GM21423 (cell line): ENCODE data around the gene NFATC2IP.

Source experiments
- ATAC-seq: cut with Tn5 transposase; IDR thresholded peaks from one replicate; pipeline ENCODE4 v1.9.1; 2021; ENCODE audit warnings: mild to moderate bottlenecking, moderate library complexity; ENCODE audit not compliant: unreplicated experiment

NFATC2IP gene

DNA sequence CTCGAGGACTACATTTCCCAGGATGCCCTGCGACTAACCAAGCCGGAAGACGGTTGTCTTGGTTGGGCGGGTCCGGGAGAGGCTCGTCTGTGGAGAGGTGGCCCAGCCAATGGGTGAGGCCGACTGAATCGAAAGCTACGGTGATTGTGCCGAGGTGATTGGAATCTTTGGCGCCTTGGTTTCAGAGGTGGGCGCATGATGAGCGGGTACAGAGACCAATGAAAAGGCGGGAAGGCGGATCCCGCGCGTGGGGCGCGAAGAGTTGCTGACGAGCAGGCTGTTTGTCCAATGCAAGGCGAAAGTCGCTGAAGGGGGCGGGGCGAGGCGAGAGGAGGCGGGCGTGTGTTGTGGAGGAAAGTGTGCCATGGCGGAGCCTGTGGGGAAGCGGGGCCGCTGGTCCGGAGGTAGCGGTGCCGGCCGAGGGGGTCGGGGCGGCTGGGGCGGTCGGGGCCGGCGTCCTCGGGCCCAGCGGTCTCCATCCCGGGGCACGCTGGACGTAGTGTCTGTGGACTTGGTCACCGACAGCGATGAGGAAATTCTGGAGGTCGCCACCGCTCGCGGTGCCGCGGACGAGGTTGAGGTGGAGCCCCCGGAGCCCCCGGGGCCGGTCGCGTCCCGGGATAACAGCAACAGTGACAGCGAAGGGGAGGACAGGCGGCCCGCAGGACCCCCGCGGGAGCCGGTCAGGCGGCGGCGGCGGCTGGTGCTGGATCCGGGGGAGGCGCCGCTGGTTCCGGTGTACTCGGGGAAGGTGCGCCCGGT, at the start of gene NFATC2IP:
Gene NFATC2IP (plus strand): TSS at position 290 of the 762 bp plus-strand sequence. CDS start 75 bp downstream, at position 365.
- peak; percentile 91 for ATAC-seq

DNA sequence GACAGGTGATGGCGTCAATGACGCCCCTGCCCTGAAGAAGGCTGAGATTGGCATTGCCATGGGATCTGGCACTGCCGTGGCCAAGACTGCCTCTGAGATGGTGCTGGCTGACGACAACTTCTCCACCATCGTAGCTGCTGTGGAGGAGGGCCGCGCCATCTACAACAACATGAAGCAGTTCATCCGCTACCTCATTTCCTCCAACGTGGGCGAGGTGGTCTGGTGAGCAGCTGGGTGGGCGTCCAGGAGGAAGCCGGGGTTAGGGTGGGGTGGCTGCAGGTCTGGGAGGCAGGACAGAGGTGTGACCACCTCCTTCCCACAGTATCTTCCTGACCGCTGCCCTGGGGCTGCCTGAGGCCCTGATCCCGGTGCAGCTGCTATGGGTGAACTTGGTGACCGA, 48.9 kb upstream of the NFATC2IP start:
- no peak for ATAC-seq

DNA sequence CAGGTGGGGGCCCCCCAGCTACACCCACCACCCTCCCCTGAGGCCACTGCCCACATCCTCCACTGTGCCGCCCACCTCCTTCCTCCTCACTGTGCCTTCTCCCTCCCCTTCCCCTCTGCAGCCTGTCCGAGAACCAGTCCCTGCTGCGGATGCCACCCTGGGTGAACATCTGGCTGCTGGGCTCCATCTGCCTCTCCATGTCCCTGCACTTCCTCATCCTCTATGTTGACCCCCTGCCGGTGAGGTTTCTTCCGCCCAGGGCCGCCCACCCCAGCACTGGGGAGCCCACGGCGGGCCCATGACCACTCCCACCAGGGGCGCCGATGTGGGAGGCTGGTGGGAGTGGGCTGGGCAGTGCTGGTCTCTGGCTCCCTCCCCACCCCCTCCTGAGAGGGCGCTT, 47.8 kb upstream of the NFATC2IP start:
- no peak for ATAC-seq

DNA sequence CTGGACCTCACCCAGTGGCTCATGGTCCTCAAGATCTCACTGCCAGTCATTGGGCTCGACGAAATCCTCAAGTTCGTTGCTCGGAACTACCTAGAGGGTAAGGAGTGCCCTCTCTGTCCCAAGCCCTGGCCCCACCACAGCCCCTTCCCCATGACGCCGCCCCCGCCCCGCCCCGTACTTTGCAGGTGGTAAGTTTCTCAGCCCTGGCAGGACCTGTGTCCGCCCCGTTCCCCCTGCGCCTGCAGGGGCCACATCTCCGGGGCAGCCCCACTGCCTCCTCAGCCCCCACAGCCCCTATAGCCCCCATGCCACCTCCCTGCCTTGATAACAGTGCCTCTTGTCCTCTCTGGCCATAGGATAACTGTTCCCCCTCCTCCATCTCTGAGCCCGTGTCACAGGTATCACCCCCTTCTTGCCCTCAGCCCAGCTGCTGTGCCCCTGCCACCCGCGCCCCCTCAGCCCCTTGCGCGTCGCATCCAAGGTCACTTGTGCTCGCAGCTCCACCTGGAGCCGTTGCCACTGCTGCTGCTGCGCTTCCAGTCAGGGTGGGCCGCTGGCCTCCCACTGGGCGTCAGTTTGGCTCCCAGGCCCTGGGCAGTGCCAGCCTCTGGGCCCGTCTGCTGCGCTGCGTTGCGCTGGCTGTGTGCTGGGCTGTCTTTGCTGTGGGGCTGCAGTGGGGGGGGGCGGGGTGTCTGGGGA, 47.2 kb upstream of the NFATC2IP start:
- ATAC-seq = no peak

DNA sequence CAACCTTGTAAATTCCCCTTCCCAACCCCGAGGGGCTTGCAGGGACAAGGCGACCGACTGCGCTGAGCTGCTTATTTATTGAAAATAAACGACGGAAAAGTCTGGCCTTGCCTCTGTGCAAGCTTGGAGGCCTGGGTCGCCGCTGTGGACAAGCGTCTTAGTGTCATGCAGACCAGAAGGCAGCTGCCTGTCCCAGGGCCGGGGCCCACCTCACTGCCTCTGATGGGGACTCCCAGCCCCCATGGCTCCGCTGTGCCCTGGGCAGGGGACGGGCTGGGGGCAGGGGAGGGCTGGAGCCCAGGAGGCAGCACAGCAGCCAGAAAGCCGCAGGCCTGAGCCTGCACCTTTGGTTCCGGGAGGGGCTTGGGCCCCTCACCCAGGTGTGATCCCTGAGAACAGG, 46.4 kb upstream of the NFATC2IP start:
- no peak for ATAC-seq

DNA sequence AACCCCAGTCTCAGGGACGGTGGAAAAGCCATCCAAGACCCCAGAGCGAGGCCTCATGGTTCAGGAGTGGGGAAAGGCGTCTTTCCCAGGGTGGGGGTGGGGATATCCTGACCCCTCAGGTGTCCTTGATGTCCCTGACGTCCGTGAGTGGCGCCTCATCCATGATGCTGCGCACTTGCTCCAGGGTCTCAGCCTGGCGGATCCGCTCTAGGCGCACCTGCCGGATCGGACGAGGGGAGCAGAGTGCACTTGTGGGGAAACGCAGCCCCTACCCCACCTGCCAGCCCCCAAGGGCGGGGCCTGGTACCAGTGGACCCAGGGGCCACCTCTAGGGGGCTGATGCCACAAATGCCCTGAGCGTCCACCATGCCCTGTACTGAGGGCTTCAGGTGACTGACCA, 45.9 kb upstream of the NFATC2IP start:
- ATAC-seq = no peak

DNA sequence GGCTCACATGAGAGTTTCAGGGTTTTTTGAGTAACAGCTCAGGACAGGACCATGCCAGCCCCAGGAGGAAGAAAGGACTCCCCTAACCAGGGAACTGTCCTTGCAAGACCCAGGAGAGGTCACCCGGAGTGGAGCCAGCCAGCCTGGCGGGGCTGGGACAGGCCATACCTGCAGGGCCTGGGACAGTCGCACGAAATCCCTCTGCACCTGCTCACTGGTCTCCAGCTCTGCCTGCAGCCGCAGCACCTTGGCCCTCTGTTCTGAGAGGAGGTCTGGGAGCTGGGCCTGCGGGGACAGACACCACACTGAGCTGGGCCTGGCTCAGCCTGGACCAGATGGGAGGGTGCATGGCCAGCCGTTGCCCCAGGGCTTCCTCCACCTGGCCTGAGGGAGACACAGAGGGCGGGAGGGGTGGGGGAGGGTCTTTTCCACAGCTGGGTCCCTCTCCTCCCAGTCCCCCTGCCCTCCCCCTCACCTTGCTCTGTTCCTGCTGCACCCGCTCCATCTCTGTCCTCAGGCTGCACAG, 45.4 kb upstream of the NFATC2IP start:
- no peak for ATAC-seq

DNA sequence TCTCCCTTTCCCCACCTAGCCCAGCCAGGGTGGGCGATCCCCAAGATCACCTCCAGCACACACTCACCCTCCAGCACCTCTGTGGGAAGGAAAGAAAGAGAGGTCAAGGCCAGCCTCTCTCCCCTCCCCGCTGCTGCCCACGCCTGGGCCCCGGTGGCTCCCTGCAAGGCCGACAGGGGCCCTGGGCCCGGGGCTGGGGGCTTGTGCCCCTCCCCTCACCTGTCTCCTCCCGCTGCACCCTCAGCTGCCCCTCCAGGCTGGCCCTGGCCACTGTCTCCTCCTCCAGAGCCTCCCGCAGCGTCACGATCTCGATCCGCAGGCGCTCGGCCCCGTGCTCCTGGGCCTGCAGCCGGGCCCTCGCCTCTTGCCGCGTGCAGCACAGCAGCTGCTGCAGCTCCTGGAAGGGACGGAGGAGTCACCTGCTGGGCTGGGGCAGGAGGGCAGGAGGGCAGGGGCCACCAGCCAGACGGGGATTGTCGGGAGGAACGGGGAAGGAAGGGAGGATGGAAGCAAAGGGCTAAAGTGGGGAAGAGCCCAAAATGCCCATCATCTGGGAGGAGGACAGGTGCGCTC, 44.9 kb upstream of the NFATC2IP start:
- no peak for ATAC-seq

DNA sequence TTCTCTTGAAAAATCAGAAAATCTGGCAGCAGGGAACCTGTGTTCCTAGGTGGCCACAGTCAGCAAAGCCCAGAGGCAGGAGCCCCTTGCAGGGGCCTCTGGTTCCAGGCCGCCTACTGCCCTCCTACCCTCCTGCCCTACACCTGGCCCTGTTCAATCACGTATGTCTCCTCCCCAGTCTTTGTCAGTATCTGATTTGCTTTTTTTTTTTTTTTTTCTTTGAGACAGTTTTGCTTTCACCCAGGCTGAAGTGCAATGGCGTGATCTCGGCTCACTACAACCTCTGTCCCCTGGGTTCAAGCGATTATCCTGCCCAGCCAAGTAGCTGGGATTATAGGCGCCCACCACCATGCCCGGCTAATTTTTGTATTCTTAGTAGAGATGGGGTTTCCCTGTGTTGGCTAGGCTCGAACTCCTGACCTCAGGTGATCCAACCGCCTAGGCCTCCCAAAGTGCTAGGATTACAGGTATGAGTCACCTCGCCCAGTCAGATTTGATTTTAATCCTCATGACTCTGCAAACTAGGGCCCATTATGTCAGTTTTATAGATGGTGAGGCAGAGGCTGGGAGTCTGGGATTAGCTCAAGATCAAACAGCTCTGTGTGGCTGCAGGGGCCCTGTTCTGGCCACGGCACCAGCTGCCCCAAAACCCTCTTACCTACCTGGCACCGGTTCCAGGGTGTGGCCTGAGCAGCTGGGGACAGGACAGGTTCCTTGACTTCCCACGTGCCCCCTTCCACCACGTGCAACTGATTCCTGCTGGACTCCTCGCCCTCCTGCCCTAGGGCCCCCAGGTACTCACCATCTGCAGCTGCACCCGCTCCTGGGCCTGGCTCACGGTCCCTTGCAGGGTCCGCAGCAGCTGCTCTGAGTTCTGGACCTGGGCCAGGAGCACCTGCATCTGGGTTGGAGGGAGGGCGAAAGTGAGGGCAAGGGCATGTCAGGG, 40.4 kb upstream of the NFATC2IP start:
- no peak for ATAC-seq

DNA sequence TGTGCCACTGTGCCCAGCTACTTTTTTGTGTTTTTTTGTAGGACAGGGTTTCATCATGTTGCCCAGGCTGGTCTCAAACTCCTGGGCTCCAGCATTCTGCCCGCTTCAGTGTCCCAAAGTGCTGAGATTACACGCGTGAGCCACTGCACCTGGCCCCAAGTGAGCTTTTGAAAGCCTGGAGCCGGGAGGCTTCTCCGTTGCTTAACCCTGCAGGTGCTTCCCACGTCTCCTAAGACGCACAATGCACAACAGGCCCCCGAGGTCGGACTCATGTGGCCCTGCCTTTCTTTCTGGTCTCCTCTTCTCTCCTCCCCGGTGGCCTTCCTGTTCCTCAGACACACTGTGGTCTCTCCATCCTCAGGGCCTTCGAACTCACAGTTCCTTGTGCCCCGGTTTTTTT, 38.2 kb upstream of the NFATC2IP start:
- no peak for ATAC-seq

DNA sequence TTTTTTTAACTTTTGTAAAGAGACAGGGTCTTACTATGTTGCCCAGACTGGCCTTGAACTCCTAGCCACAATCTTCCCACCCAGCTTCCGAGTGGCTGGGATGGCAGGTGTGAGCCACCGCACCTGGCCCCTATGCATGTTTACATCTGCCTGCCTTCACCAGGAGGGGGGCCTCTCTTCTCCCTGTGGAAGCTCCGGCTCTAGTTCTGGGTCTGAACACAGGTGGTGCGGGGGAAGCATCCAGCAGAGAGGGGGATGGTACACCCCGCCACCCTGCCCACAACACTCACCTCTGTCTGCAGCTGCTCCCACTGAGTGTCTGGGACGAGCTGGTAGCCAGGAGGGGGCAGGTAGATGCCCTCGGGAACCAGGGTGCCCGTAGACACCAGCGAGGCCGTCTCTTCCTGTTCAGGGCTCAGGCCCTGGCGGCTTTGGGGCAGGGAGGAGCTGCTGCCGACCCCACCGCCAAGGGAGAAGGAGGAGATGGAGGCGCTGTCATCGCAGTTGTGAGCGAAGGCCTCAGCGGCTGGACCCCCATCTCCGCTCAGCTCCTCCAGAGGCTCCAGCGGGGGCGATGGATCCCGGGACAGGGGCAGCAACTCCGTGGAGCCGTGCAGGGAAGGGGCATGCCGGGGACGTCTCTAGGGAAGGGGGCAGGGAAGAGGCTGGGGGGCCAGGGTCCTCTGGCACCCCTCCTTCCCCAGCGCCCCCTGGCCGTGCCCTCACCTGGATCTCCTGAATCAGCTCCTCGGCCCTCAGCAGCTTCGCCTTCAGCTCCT, 36.6 kb upstream of the NFATC2IP start:
- ATAC-seq = no peak

DNA sequence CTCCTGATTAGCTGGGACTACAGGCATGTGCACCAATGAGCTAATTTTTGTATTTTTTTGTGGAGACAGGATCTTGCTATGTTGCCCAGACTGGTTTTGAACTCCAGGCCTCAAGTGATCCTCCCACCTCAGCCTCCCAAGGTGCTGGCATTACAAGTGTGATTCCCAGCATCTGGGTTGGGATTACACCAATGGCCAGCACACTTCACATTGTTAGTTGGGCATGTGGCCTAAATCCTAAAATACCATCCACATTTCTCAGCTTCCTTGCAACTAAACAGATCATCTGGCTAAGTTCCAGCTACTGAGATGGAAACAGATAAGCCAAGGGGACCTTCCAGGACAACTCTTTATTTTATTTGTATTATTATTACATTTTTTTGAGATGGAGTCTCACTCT, 35.6 kb upstream of the NFATC2IP start:
- no peak for ATAC-seq

DNA sequence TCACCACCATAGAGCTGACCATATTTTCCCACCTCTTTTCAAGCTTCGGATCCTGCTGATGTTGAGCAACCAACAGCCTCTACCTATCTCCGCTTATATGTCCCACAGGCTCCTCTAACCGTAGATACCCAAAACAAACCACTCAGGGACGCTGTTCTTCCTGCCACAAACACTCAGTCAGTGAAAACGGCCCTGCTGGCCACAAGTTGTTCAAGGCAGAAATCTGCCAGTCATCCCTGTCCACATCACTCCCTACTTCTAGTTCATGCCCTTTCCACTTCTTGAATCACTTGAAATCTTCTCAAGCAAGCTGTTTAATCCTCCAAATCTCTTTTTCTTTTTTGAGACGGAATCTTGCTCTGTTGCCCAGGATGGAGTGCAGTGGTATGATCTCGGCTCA, 33.6 kb upstream of the NFATC2IP start:
- no peak for ATAC-seq

DNA sequence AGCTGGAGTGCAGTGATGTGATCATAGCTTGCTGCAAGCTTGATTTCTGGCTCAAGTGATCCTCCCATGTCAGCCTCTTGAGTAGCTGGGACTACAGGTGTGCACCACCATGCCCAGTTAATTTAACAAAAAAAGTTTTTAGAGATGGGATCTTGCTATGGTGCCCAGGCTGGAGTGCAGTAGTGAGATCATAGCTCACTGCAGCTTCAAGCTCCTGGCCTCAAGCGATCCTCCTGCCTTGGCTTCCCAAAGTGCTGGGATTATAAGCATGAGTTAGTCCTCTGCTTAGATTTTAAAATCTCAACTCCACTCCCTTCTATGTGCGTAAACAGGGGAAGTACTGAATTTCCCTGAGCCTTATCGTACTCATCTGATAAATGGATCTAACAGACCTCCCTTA, 32.0 kb upstream of the NFATC2IP start:
- no peak for ATAC-seq

DNA sequence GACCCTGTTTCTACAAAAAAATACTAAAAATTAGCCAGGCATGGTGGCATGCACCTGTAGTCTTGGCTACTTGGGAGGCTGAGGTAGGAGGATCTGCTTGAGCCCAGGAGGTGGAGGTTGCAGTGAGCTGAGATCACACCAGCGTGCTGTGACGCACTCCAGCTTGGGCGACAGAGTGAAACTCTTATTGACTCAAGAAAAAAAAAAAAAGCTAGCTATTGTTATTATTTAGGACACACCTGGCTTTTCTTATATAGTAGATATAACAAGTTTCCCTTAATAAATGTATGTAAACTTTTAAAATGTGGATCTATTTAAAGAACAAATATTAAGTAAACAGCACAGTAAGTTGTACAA, 27.5 kb upstream of the NFATC2IP start:
- ATAC-seq = no peak

DNA sequence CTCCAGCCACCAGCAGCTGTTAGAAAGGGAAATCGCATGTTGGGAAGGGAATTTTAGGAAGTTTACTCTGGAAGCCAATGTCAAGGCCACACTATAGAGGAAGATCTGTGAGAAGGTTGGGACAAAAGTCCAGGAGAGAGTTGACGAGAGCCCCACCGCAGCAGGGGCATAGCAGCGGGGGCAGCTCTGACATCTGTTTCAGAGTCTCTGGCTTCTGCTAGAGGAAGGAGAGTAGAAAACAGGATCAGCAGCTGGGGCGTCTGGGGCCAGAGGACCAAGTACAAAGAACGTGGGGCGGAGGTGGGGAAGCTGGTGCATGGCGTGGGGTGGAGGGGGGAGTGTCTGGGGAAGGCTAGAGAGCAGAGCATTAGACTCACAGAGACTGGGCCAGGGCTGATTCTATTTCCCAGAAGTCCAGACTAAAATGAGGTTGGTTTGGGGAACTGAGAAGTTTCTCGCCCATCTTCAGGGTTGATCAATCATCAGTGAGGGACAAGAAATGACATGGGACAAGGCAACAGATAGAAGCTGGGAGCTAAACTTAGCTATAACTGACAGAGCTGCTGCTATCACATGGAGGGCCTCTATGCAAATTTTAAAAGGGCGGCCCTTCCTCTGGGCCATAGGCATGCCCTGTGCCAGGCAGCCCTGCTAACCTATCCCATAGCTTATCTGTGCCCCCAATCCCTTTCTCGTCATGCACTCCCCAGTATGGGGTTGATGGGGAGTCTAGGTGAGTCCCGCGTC, 26.9 kb upstream of the NFATC2IP start:
- peak; percentile 48 for ATAC-seq

DNA sequence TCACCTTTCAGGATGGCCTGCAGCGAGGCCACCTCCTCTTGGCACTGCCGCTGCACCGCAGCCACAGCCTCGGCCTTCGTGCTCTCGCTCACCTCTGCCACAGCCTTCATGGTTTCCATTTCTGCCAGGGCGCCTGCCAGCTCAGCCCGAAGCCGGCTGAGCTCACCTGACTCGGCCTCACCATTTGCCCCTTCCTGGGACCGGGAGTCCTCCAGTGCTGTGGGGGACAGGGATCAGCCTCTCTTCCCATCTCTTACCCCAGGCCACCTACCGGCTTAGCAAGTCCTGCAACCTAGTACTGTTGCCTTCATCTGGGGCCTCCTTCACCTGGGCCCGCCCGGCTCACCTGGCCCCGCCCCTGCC, 26.4 kb upstream of the NFATC2IP start:
- ATAC-seq = peak; percentile 14

DNA sequence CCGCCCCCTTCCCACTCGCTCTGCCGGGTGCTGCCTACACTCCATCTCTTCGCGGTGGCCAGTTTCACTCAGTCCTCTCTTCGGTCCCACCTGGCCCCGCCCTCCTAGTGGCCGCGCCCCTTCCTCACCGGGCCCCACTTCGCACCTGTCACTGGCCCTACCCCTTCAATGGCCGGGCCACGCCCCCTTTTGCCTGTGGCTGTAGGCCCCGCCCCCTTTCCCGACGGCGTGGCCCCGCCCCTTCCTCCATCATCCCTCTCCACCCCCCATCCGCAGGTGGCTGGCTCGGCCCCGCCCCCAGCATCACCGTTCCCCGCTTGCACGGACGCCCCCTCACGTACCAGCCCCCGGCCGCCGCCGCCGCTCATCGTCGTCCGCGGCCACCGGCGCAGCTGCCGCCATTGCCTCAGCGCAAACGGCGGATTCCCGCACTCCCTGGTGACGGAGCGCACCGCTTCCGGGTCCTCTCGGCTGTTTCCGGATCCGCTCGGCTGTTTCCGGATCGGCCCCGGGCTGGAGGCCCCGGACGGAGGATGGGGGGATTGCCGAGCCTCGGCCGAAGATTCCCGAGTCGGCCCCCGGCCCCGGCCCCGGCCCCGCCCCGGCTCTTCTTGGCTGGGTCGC, 25.9 kb upstream of the NFATC2IP start, which contains the start of gene RABEP2:
Gene RABEP2 (minus strand): TSS at position 477 of the 624 bp plus-strand sequence. CDS start 75 bp downstream, at position 402.
- ATAC-seq = peak; percentile 47
